T-helper 1 cell treated with Interleukin-12 subunit alpha and Interleukin-12 subunit beta and Interleukin-4 antibody, amounts not matched to agents 30 μg/mL and 1 μg/mL, for 36 hours (primary cell): Measurements from ENCODE around the gene INPP5A.

Source experiments
- H3K27ac Mint-ChIP-seq: one replicate; pipeline ENCODE4 v1.8.0; 2021; ENCODE audit warnings: mild to moderate bottlenecking, mixed read lengths
- H3K27me3 Mint-ChIP-seq: one replicate; pipeline ENCODE4 v1.8.0; 2021; ENCODE audit warnings: low read depth, mixed read lengths
- H3K36me3 Mint-ChIP-seq: one replicate; pipeline ENCODE4 v1.8.0; 2021; ENCODE audit warnings: low read depth, mixed read lengths
- H3K4me1 Mint-ChIP-seq: one replicate; pipeline ENCODE4 v1.8.0; 2021; ENCODE audit warnings: low read depth, mixed read lengths
- H3K4me3 Mint-ChIP-seq: one replicate; pipeline ENCODE4 v1.8.0; 2021; ENCODE audit warnings: mild to moderate bottlenecking, moderate library complexity, mixed read lengths
- H3K9me3 Mint-ChIP-seq: one replicate; pipeline ENCODE4 v1.8.0; 2021; ENCODE audit warnings: mixed read lengths

INPP5A gene

DNA sequence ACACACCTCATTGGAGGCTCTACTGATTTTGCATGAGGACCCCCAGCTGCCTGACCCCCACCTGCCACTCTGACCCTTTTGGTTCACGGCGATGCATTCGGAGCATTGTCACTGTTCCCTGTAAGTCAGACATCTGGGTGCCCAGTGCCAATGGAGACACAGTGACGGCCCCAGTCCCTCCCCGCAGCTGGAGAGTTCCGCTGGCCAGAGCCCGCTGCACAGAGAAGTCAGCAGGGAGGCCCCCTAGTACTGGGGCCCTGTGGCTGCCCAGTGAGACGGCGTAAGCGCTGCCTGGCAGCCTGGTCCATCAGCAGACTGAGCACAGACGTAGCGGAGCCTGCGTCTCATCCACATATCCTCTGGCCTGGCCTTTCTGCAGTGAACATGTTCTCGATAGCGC, 170.9 kb downstream of the INPP5A start:
- Mint-ChIP-seq H3K36me3 (peaks cover 36% of the 10 kb centered on the region), H3K27me3 (no peaks in the 10 kb centered on the region), H3K9me3 (peaks cover 11% of the 10 kb centered on the region), H3K27ac (no peak overlapping the region), H3K4me1 (peaks cover 3% of the 10 kb centered on the region), H3K4me3 (no peak overlapping the region)

DNA sequence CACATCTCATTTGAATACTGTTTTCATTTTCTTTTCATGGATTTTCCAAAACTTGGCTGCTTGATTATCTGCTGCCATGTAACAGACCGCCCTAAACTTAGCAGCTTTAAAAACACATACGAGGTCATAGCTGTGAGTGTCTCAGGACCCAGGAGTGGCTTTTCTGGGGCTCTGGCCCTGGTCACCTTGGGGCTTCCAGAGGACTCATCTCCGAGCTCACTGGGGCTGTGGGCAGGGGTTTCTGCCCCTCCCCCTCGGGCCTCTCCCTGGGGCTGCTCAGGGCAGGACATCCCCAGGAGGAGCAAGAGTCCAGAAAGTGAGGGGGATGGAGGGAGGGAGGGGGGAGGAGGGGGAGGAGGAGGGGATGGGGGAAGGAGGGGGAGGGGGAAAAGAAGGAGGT, 171.3 kb downstream of the INPP5A start:
- Mint-ChIP-seq H3K27me3 (no peaks in the 10 kb centered on the region), H3K9me3 (peaks cover 11% of the 10 kb centered on the region), H3K27ac (no peak overlapping the region), H3K4me3 (no peak overlapping the region), H3K4me1 (peaks cover 3% of the 10 kb centered on the region), H3K36me3 (peaks cover 32% of the 10 kb centered on the region)

DNA sequence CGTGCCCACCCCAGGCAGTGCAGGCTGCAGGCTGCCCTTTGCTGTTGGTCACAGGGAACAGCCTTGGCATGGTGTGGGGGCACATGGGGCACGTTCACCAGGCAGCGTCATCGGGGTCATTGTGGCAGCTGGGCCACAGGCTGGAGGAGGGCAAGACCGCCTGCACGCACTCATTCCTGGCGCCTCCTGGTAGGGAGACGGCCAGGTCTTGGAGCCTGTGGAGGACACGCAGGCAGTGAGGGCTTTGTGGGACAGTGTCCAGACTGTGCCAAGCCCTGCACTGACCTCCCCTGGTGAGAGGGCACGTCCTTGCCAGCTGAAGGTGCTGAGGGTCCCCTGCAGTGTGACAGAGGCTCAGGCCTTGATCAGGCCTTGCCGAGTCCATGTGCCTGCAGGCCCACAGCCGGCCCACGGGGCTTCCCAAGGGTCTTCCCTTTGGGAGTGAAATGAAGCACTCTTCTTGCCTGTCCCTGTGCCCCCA, 171.9 kb downstream of the INPP5A start:
- H3K27ac Mint-ChIP-seq: no peak overlapping the region
- peaks cover 30% of the 10 kb centered on the region for H3K36me3 Mint-ChIP-seq
- H3K27me3 Mint-ChIP-seq: no peaks in the 10 kb centered on the region
- H3K9me3 Mint-ChIP-seq: peaks cover 11% of the 10 kb centered on the region
- peaks cover 3% of the 10 kb centered on the region for H3K4me1 Mint-ChIP-seq
- H3K4me3 Mint-ChIP-seq: no peak overlapping the region

DNA sequence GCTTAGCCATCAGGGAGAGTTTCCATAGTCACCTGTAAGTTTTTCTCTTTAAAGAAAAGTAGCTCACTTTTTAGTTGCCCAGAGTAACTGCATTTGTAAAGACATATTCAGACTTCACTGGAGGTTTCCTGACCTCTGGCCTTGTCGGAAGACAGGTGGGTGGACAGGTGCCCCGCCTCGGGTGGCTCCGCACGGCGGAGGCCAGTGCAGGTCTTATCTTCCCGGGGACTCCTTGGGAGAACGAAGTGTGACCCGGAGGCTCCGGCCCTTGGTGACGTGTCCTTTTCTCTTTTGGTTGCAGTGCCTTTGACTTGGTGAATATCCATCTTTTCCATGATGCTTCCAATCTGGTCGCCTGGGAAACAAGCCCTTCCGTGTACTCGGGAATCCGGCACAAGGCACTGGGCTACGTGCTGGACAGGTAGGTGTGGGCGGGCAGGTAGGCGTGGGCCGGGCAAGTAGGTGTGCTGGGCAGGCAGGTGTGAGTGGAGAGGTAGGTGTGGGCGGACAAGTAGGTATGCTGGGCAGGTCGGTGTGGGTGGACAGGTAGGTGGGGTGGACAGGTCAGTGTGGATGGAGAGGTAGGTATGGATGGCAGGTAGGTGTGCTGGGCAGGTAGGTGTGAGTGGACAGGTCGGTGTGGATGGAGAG, 172.6 kb downstream of the INPP5A start:
- H3K27me3 Mint-ChIP-seq: no peaks in the 10 kb centered on the region
- peaks cover 29% of the 10 kb centered on the region for H3K36me3 Mint-ChIP-seq
- H3K4me1 Mint-ChIP-seq: peaks cover 3% of the 10 kb centered on the region
- no peak overlapping the region for H3K27ac Mint-ChIP-seq
- no peak overlapping the region for H3K4me3 Mint-ChIP-seq
- peaks cover 11% of the 10 kb centered on the region for H3K9me3 Mint-ChIP-seq

DNA sequence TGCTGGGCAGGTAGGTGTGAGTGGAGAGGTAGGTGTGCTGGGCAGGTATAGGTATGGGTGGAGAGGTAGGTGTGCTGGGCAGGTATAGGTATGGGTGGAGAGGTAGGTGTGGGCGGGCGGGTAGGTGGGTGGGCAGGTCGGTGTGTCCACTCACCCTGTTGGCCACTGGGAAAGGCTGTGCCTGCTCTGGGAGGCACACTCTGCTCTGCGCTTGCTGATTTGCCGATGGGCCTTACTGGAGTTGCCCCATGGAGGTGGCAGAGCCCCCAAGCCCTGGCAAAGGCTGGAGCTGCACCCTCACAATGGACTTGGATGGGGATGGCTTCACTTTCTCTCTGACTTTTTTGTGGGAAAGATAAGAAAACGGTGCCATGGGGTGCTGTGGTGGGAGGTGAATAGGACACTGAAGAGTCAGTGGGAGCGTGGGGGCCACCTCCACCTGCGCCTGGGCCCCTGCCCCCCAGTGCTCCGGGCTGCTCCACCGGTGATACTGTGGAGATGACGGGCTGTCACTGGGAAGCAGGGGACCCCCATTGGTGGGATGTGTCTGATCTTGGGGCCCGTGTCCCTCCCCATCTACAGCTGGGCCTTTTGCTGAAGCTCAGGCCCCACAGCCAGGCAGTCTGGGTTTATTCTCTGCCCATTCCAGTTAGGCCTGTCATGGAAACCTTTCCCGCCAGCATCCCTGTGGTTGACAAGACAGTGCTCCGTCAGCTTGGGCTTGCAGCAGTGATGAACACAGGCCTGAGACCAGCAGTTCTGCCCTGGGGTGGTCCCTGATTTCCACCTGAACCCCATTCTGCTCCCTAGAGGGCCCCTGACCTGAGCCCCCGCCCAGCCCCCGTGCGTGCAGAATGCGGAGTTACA, 173.4 kb downstream of the INPP5A start:
- Mint-ChIP-seq H3K27ac (no peak overlapping the region), H3K36me3 (peaks cover 25% of the 10 kb centered on the region), H3K27me3 (no peaks in the 10 kb centered on the region), H3K4me3 (no peak overlapping the region), H3K4me1 (peaks cover 2% of the 10 kb centered on the region), H3K9me3 (peaks cover 3% of the 10 kb centered on the region)

DNA sequence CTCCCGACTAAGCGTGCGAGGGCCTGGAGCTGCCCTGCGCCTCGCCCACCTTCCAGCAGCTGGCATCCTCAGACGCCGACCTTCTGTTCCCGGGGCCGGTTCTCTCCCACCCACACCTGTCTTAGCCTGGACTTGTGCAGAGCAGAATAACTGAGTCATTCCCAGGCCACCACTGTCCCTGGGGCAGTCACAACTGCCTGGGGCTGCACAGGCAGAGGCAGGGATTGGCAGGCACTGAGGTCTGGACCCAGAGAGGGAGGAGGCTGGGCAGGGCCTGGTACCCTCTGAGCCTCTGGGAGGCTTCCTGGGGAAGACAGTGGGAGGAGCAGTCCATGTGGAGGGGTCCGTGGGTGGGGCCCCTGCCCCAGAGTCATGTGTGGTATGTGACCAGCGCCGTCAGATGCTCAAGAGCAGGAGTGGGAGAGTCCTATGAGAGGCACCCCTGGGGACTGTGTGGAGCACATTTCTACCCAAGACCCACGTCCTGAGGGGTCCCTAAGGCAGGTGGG, 174.1 kb downstream of the INPP5A start:
- no peak overlapping the region for H3K4me3 Mint-ChIP-seq
- no peak overlapping the region for H3K27ac Mint-ChIP-seq
- peaks cover 6% of the 10 kb centered on the region for H3K9me3 Mint-ChIP-seq
- no peaks in the 10 kb centered on the region for H3K27me3 Mint-ChIP-seq
- peaks cover 24% of the 10 kb centered on the region for H3K36me3 Mint-ChIP-seq
- no peaks in the 10 kb centered on the region for H3K4me1 Mint-ChIP-seq

DNA sequence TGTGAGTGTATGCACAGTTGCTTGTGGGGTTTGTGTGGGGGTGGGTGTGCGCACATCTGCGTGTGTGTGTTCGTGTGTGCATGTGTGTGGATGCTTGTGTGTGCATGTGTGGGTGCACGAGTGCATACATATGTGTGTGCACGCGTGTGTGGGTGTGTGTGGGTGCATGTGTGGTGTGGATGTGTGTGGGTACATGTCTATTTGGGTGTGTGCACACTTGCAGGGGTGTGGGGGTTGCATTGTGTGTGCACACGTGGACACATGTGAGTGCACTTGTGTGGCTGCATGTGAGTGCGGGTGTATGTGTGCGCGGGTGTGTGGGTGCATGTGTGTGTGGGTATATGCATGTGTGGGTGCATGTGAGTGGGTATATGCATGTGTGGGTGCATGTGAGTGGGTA, 174.7 kb downstream of the INPP5A start:
- no peak overlapping the region for H3K4me3 Mint-ChIP-seq
- peaks cover 6% of the 10 kb centered on the region for H3K9me3 Mint-ChIP-seq
- no peaks in the 10 kb centered on the region for H3K27me3 Mint-ChIP-seq
- H3K36me3 Mint-ChIP-seq: peaks cover 24% of the 10 kb centered on the region
- H3K27ac Mint-ChIP-seq: no peak overlapping the region
- H3K4me1 Mint-ChIP-seq: no peaks in the 10 kb centered on the region

DNA sequence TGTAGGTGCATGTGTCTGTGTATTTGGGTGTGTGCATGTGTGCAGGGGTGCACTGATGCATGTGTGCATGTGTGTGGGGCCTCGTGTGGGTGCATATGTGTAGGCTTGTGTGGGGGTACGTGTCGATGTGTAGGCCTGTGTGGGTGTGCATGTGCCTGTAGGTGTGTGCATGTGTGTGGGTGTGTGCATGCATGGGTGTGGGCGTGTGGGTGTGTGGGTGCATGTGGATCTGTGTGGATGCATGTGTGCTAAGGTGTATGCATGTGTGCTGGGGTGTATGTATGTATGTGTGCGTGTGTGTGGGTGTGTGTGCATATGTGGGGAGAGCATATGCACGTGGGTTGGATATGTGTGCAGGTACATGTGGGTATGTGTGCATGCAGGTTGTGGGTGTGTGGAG, 175.2 kb downstream of the INPP5A start:
- Mint-ChIP-seq H3K4me1 (no peaks in the 10 kb centered on the region), H3K27ac (no peak overlapping the region), H3K9me3 (peaks cover 6% of the 10 kb centered on the region), H3K4me3 (no peak overlapping the region), H3K36me3 (peaks cover 24% of the 10 kb centered on the region), H3K27me3 (no peaks in the 10 kb centered on the region)

DNA sequence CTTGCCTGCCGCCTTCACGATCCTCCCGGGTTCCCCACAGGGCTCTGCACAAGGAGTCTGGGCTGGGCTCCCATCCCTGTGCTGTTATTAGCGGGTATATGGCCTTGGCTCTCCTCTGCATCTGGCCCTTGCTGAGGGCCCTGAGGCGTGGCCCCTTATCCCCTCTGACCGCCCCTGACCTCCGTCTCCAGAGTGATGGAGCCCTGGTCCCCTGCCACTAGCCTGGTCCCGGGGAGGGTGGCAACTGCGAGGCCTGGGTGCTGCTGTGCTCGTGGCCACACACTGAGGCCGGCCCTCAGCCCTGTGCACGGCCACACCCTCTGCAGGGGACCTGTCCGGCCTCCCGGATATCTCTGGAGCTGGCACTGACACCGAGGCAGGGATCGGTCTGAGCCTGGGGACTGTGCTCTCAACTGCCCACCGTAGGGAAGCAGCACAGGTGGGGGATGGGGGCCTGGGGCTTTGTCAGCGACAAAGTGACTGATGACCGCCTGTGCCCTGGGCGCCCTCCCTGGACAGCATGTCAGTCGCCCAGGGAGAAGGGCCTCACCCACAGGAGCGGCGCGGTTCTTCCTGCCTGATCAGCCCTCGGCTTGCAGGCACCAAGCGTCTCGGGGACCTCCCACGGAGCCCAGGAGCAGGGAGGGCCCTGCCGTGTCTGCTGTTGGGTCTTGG, 176.0 kb downstream of the INPP5A start:
- Mint-ChIP-seq H3K4me3 (no peak overlapping the region), H3K27ac (no peak overlapping the region), H3K4me1 (no peaks in the 10 kb centered on the region), H3K36me3 (peaks cover 21% of the 10 kb centered on the region), H3K27me3 (no peaks in the 10 kb centered on the region), H3K9me3 (peaks cover 6% of the 10 kb centered on the region)

DNA sequence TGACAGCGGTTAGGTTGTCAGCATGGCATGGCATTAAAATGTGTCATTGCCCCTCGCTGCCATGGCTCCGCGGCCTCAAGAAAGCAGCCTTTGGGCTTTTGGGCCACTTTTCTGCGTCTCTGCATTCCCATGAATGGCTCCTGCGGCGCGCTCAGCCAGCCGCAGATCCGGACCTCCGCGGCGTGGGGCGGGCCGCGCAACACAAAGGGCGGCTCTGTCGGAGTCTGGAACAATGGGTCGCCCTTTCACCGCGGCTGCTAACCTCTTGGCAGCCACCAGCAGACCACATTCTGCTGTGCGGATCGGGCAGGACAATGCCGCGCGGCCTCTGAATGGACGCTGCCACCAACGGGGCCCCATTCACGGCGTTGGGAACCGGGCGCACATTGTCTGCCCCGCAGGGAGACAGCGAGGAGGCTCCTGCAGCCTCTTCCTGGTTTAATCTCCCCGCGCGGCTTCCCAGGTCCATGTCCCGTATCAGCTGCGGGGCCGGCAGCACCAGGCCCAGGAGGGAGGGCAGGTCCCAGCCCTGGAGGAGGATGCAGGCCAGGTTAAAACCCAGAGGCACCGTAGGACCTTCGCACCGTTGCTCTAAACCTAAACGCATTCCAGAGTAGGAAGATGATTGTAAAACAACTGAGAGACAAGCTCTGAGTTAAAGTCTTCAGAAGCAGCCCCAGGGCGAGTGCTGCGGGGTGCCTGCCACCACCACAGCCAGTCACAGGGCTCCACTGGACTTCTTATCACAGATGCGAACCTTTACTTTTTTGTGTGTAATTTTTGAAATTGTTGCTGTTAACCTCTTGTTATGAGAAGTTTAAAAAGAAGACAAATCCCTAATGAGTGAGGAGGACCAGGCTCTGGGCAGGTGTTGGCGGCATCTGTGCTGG, 176.8 kb downstream of the INPP5A start:
- Mint-ChIP-seq H3K27me3 (no peaks in the 10 kb centered on the region), H3K27ac (no peak overlapping the region), H3K9me3 (peaks cover 6% of the 10 kb centered on the region), H3K4me3 (no peak overlapping the region), H3K4me1 (no peaks in the 10 kb centered on the region), H3K36me3 (peaks cover 21% of the 10 kb centered on the region)

DNA sequence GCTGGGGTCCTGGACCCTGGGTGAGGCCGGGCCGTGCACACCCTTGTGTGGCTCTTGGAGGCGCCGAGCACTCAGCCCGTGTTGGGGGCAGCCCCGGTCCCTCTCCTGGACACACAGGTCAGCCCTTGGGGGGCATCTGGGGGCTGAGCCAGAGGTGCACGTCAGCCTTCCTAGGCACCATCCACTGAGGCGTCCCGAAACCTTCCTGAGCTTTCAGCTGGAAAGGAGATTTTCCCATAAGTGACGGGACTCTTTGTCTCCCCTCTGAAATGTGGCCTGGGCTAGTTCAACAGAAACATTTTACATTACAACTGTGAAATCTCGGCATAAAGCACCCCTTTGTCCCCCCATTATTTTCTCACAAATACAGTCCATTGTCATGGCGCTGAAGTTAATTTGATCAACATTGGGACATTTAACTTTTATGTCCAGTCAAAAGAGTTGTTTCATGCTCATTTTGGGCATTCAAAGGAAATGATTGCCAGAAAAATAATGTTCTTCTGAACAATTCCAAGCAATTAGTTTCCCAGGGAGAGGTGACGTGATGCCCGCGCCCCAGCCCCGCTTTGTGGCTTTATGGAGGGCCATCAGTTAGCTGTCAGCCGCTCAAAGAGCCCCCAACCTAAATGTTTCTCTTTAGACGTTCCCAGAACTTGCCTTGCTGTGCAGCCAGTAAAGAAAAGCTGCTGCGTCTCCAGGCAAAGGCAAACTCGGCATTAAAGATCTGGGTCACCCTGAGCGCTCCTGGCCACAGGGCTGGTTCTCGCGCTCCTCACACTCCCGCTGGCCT, 177.6 kb downstream of the INPP5A start:
- H3K4me1 Mint-ChIP-seq: no peaks in the 10 kb centered on the region
- no peaks in the 10 kb centered on the region for H3K27me3 Mint-ChIP-seq
- peaks cover 6% of the 10 kb centered on the region for H3K9me3 Mint-ChIP-seq
- H3K4me3 Mint-ChIP-seq: no peak overlapping the region
- no peak overlapping the region for H3K27ac Mint-ChIP-seq
- H3K36me3 Mint-ChIP-seq: peaks cover 20% of the 10 kb centered on the region

DNA sequence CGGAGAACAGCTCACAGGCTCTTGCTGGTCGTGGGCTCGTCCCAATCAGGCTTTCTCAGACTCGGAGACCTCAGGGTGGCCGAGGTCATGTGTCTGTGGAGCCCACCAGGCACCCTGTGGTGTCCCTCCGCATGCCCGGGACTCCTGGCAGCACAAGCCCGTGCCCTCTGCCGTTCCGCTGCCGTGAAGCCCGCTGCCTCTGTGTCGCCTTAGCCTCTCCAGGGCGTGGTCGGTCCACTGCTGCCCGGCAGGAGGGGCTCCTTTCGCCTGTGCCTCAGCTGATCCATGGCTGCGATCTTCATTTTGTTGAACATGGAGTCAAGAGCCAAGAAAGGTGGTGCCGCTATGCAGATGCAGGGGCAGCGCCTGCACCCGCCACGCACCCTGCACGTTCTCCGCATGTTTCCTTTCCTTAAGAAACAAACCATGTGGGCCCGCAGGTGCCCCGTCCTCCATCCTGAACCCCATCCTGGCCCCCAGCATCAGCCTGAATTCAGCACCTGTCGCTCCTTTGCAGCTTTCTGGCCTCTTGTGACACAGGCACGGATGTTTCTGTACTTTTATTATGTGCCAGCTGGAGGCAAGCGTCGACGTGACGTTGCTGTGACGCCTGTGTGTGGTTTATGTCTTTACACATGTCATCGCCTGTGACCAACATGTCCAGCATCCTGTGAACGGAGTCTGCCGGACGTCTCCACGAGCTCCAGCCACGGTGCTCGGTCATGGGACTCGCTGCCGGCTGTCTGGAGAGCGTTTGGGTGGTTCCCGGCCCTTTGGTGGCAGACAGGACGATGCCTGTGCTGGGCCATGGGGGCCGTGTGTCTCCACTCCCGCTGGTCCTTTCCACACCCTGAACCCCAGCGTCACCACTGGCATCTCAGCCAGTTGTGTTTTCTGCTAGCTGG, 178.4 kb downstream of the INPP5A start:
- peaks cover 6% of the 10 kb centered on the region for H3K9me3 Mint-ChIP-seq
- H3K4me3 Mint-ChIP-seq: no peak overlapping the region
- H3K4me1 Mint-ChIP-seq: no peaks in the 10 kb centered on the region
- peaks cover 13% of the 10 kb centered on the region for H3K36me3 Mint-ChIP-seq
- H3K27ac Mint-ChIP-seq: no peak overlapping the region
- no peaks in the 10 kb centered on the region for H3K27me3 Mint-ChIP-seq
